B cell (primary cell): Measurements from ENCODE around the gene AP2B1. TPM values are rescaled to one million over a fixed set of nuclear protein-coding genes. Genes with fewer than 3 reads are reported as not detected.

ENCODE experiments used
- ATAC-seq: fragments of 200-7000 bp; cut with Tn5 transposase; one replicate; pipeline ENCODE4 v1.10.0; 2021; ENCODE audit warnings: low read depth, mild to moderate bottlenecking, moderate number of reproducible peaks, moderate library complexity
- CTCF ChIA-PET: fragments of 350-600 bp; sonication (Branson Sonifier 250); formaldehyde crosslinking; loops from one replicate; lab custom pipeline; 2021; ENCODE audit warnings: antibody characterized with exemption, inconsistent platforms; lab: Charles Lee
- POLR2A ChIA-PET: fragments of 350-600 bp; sonication (Branson Sonifier 250); formaldehyde crosslinking; loops from one replicate; lab custom pipeline; 2021; ENCODE audit warnings: antibody characterized with exemption; lab: Charles Lee
- DNase-seq: peaks from one replicate; pipeline ENCODE4 v3.0.0; 2013
- H2AFZ ChIP-seq: 2 replicates; pipeline ENCODE4 v1.6.1; 2012; ENCODE audit warnings: mild to moderate bottlenecking, low read depth, low read length; ENCODE audit not compliant: insufficient read depth, poor library complexity, severe bottlenecking
- H3K27ac ChIP-seq, 2 donors: 1 replicate in 1 of 2; 2 replicates in 1 of 2; pipeline ENCODE4 v1.5.1; 2012 to 2013; ENCODE audit warnings: low read length in 2 of 2, mild to moderate bottlenecking in 2 of 2, moderate library complexity in 1 of 2
- H3K27me3 ChIP-seq, 4 experiments: fragments of 200-600 bp in 1 of 4; sonication (generic) in 1 of 4; replicated peaks in 1 of 4; 1 replicate in 2 of 4; 2 replicates in 2 of 4; pipeline versions ENCODE4 v1.6.1 to v1.7.0; 2013 to 2016; ENCODE audit warnings: low read length in 3 of 4, mild to moderate bottlenecking in 2 of 4, mixed read lengths in 1 of 4, moderate library complexity in 1 of 4; ENCODE audit not compliant: insufficient read depth in 4 of 4, control insufficient read depth in 3 of 4; ENCODE audit errors: control extremely low read depth in 1 of 4
- H3K36me3 ChIP-seq, 2 experiments: replicated peaks in 1 of 2; 1 replicate in 1 of 2; 2 replicates in 1 of 2; pipeline versions ENCODE4 v1.6.1 to v1.7.1; 2013; ENCODE audit warnings: low read length in 1 of 2; ENCODE audit not compliant: insufficient read depth in 2 of 2, control insufficient read depth in 1 of 2; ENCODE audit errors: control extremely low read depth in 1 of 2, extremely low read depth in 1 of 2
- H3K4me1 ChIP-seq, 2 donors: fragments of 200-600 bp in 1 of 2; sonication (generic) in 1 of 2; 1 replicate in 1 of 2; 2 replicates in 1 of 2; pipeline versions ENCODE4 v1.5.1 to v1.6.1; 2013 to 2017; ENCODE audit warnings: low read length in 2 of 2; ENCODE audit not compliant: control insufficient read depth in 2 of 2, insufficient read depth in 2 of 2
- H3K4me2 ChIP-seq: replicated peaks from 2 replicates; pipeline ENCODE3; 2012; ENCODE audit warnings: mild to moderate bottlenecking, low read depth, low read length; ENCODE audit not compliant: poor library complexity, severe bottlenecking
- H3K4me3 ChIP-seq, 5 experiments: fragments of 200-600 bp in 1 of 5; sonication (generic) in 1 of 5; 1 replicate in 3 of 5; 2 replicates in 2 of 5; pipeline versions ENCODE4 v1.5.1 to v1.7.0; 2011 to 2016; ENCODE audit warnings: low read length in 4 of 5, mild to moderate bottlenecking in 4 of 5, low read depth in 2 of 5, control low read depth in 1 of 5, moderate library complexity in 1 of 5; ENCODE audit not compliant: insufficient read depth in 1 of 5; ENCODE audit errors: control extremely low read depth in 1 of 5, extremely low read depth in 1 of 5
- H3K79me2 ChIP-seq: fragments of 200-600 bp; sonication (generic); one replicate; pipeline ENCODE4 v1.6.0; 2016; ENCODE audit warnings: low read length; ENCODE audit not compliant: control insufficient read depth, insufficient read depth
- H3K9ac ChIP-seq: fragments of 200-600 bp; sonication (generic); 2 replicates; pipeline ENCODE4 v1.6.1; 2017; ENCODE audit warnings: mild to moderate bottlenecking, low read length, moderate library complexity
- H3K9me3 ChIP-seq, 3 donors: one replicate each; pipeline versions ENCODE4 v1.6.1 to v1.7.1; 2013; ENCODE audit warnings: low read length in 2 of 3; ENCODE audit not compliant: control insufficient read depth in 2 of 3, insufficient read depth in 1 of 3; ENCODE audit errors: control extremely low read depth in 1 of 3
- H4K20me1 ChIP-seq: 2 replicates; pipeline ENCODE4 v1.6.0; 2012; ENCODE audit warnings: mild to moderate bottlenecking, low read length; ENCODE audit not compliant: insufficient read depth, control insufficient read depth, poor library complexity, severe bottlenecking
- H3K27ac Mint-ChIP-seq: one replicate; pipeline ENCODE4 v1.8.0; 2021; ENCODE audit warnings: mixed read lengths
- H3K27me3 Mint-ChIP-seq: one replicate; pipeline ENCODE4 v1.8.0; 2021; ENCODE audit warnings: mixed read lengths
- H3K4me1 Mint-ChIP-seq: one replicate; pipeline ENCODE4 v1.8.0; 2021; ENCODE audit warnings: mixed read lengths
- H3K4me3 Mint-ChIP-seq: one replicate; pipeline ENCODE4 v1.8.0; 2021; ENCODE audit warnings: mixed read lengths
- H3K9me3 Mint-ChIP-seq: one replicate; pipeline ENCODE4 v1.8.0; 2022; ENCODE audit warnings: mixed read lengths; ENCODE audit not compliant: insufficient read depth
- CTCF ChIP-seq: fragments of 200-600 bp; IDR thresholded peaks from one replicate; pipeline ENCODE4 v1.8.0; 2022; ENCODE audit warnings: antibody characterized with exemption, mild to moderate bottlenecking
- EZH2 ChIP-seq: IDR thresholded peaks from 2 replicates; pipeline ENCODE4 v1.6.1; 2012; ENCODE audit warnings: borderline replicate concordance, low read depth, mild to moderate bottlenecking, moderate library complexity, low read length; ENCODE audit not compliant: insufficient read depth, poor library complexity, severe bottlenecking
- WGBS: methylation state at CpG from one replicate; pipeline ENCODE4 v1.1.5; 2013; ENCODE audit warnings: missing lambda C conversion rate; ENCODE audit not compliant: insufficient coverage; 5-methylcytosine and 5-hydroxymethylcytosine counted together
- intact Hi-C: fragments of 100-400 bp; cut with micrococcal nuclease; formaldehyde crosslinking; loops from one replicate; pipeline ENCODE4 v1.10.0; 2022
- polyA plus RNA-seq: library from polyadenylated mRNA; depleted of rRNA; stranded (reverse); fragments of >200 nt; gene quantifications from 2 replicates; pipeline ENCODE4 v1.2.3, GENCODE V29; 2012
- total RNA-seq, 2 donors: library from RNA; stranded (reverse); fragments of 120-200 nt in 1 of 2; gene quantifications; 1 replicate in 1 of 2; 2 replicates in 1 of 2; pipeline versions ENCODE4 v1.2.3 to v1.2.4, GENCODE V29; 2013 to 2022

The AP2B1 gene
- total and polyA plus RNA-seq, 2 donors (not counting 1 experiment from before 2014, with no cell fraction given) = 33.1 to 123 TPM

- intact Hi-C loops = no loop called here
- 94% methylated on average over 2 of the region's 2 CpGs for WGBS
These were observed 92.0 kb downstream of the AP2B1 start for GRCh38 chr17:35679007-35679682.

More at GRCh38 chr17:35679007-35679682, 92.0 kb downstream of the AP2B1 start:
- H3K4me1 ChIP-seq = no peaks in the 10 kb centered on the region
- CTCF ChIA-PET = interaction anchor here (0.6 kb wide), 1 partner anchor 1960 kb away, joined by 3 read pairs; no protein-coding TSS in a partner anchor
- ATAC-seq (no peak), DNase-seq (no peak)
- TF ChIP-seq CTCF (no peak), EZH2 (no peak)
- peaks cover 4 to 71% of the 10 kb centered on the region in 2 experiments for H3K36me3 ChIP-seq
- no peaks in the 10 kb centered on the region for H3K9me3 ChIP-seq
- H3K27ac ChIP-seq = no peak overlapping the region
- H3K4me3 ChIP-seq = no peak overlapping the region
- Mint-ChIP-seq H3K27me3 (no peaks in the 10 kb centered on the region), H3K4me3 (no peak overlapping the region), H3K4me1 (no peaks in the 10 kb centered on the region), H3K27ac (no peak overlapping the region), H3K9me3 (no peaks in the 10 kb centered on the region)
- no peak overlapping the region for H2AFZ ChIP-seq
- no peaks in the 10 kb centered on the region for H3K79me2 ChIP-seq
- no peaks in the 10 kb centered on the region for H4K20me1 ChIP-seq
- no peak overlapping the region for H3K9ac ChIP-seq
- no peaks in the 10 kb centered on the region for H3K27me3 ChIP-seq
- no peak overlapping the region for H3K4me2 ChIP-seq
- POLR2A ChIA-PET = no interaction called here
